ENCODE measurements around the gene LMCD1. TPM values are rescaled to one million over a fixed set of nuclear protein-coding genes. Genes with fewer than 3 reads are reported as not detected.

Gene LMCD1
- total and polyA plus RNA-seq, 2 experiments from 2014 or later: 21.8 to 35.3 TPM

- TF ChIP-seq ETS1 (IDR thresholded peaks at IDR 0.05) (no peak), CREB1 (CRISPR knock-in tag; IDR thresholded peaks at IDR 0.05; ENCODE audit: low read depth) (no peak), EZH2phosphoT487 (IDR thresholded peaks at IDR 0.05; ENCODE audit: unreplicated experiment) (no peak)
These were observed 50.7 kb downstream of the LMCD1 start (continued) for GRCh38 chr3:8552223-8552762.

GRCh38 chr3:8553405-8553804 lies 51.8 kb downstream of the LMCD1 start:
- Histone ChIP-seq H3K4me1 (ENCODE audit: insufficient read depth) (peaks cover 5% of the 10 kb centered on the region; the same call in 1 of the 2 replicates), H2AFZ (no peak overlapping the region), H3K4me2 (no peak overlapping the region), H3K9me2 (ENCODE audit: insufficient read depth) (no peaks in the 10 kb centered on the region; the same call in 1 of the 2 replicates), H3K4me3 (no peak overlapping the region), H3K36me3 (ENCODE audit: insufficient read depth) (no peaks in the 10 kb centered on the region; the same call in 1 of the 2 replicates), H3K27me3 (ENCODE audit: insufficient read depth) (no peaks in the 10 kb centered on the region), H3F3A (replicated peaks; ENCODE audit: low read depth) (no peaks in the 10 kb centered on the region), H4K20me1 (replicated peaks; ENCODE audit: insufficient read depth) (no peaks in the 10 kb centered on the region), H3K79me2 (replicated peaks; ENCODE audit: insufficient read depth) (no peaks in the 10 kb centered on the region), H3K27ac (ENCODE audit: low read depth) (no peak overlapping the region)
- H3K36me3 Mint-ChIP-seq (ENCODE audit: low read depth): no peaks in the 10 kb centered on the region; the same call in 2 of the 3 replicates
- H3K4me3 Mint-ChIP-seq: no peak overlapping the region
- peaks cover 12% of the 10 kb centered on the region for H3K27me3 Mint-ChIP-seq (ENCODE audit: insufficient read depth, low read depth, poor library complexity)
- H3K9me3 Mint-ChIP-seq: no peaks in the 10 kb centered on the region
- no peak overlapping the region for H3K27ac Mint-ChIP-seq
- ATAC-seq (no peak), DNase-seq (ENCODE audit: low spot score) (no peak)
- H3K4me1 Mint-ChIP-seq: peaks cover 16% of the 10 kb centered on the region
- TF ChIP-seq CREB1 (CRISPR knock-in tag; IDR thresholded peaks at IDR 0.05; ENCODE audit: low read depth) (no peak), CTCF (conservative IDR thresholded peaks at IDR 0.05; ENCODE audit: low read depth in 2 of 2) (no peak), EZH2phosphoT487 (IDR thresholded peaks at IDR 0.05; ENCODE audit: unreplicated experiment) (no peak), NANOG (IDR thresholded peaks at IDR 0.05; ENCODE audit: borderline replicate concordance) (no peak), EZH2 (IDR thresholded peaks at IDR 0.05; ENCODE audit: low read depth, unreplicated experiment) (no peak), REST (IDR thresholded peaks at IDR 0.05; ENCODE audit: unreplicated experiment) (no peak), ZNF462 (CRISPR knock-in tag; IDR thresholded peaks at IDR 0.05) (no peak), POLR2AphosphoS5 (IDR thresholded peaks at IDR 0.05; ENCODE audit: low read depth) (no peak), STAT1 (IDR thresholded peaks at IDR 0.05; ENCODE audit: unreplicated experiment) (no peak), ZNF331 (CRISPR knock-in tag; IDR thresholded peaks at IDR 0.05; ENCODE audit: low read depth) (no peak), ZNF114 (CRISPR knock-in tag; IDR thresholded peaks at IDR 0.05) (no peak), JUNB (IDR thresholded peaks at IDR 0.05; ENCODE audit: unreplicated experiment) (no peak)

All from GM23338 (cell line).